NCI-H2196 (cell line): ENCODE data around the gene ABR.

Experiments used
- DNase-seq: peaks from one replicate; lab custom pipeline; 2025; ENCODE audit not compliant: unreplicated experiment; lab: John Stamatoyannopoulos, UW

The ABR gene

DNA sequence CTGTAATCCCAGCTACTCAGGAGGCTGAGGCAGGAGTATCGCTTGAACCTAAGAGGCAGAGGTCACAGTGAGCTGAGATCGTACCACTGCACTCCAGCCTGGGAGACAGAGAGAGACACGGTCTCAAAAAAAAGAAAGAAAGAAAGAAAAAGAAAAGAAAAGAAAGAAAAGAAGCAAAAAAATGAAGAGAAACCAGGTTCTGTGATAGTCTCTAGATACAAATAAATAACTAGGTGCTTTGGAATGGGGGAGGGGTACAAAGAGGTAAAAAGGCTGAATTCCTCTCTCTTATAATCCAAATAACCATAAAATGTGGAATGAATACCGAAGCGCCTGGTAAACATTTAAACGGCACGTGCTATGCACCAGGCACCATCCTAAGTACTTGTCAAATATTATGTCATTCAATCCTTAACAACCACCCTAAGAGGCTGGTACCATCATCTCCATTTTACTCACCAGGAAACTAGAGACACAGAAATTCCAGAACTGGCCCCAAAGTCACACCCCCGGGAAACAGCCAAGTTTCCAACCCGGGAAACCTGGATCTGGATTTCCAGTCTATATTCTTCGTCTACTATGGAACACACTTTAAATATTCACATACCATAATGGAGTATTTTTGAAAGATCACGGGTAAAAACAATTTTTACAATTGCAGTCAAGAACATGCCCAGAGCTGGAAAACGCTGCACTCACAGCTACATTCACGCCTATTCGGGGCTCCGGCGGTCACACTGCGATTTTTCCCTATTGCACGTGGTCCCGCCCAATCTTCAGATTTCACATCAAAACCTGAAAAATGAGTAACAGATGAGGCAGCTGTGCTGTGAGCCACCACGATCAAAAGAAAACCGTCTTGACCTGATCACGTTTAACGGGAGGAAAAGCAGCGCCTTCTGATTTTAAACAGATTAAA is 210.7 kb downstream of the ABR start:
- DNase-seq = no peak

DNA sequence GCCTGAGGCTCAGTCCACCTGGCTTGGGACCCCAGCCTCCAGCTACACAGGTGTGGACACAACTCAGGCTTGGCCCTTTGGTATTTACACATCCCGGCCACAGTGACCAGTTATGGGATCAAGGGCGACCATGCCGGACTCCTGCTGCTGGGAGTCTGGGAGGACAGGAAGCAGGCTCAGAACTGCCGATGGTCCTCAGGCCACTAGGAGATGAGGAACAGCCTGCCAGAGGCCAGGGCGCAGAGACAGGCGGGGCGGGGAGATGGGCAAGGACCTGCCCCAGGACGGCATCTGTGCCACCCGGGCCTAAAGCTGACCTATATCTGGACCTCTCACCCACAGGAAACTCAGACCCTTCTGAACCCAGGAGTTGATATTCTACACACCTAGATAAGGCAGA is 212.7 kb downstream of the ABR start:
- no peak for DNase-seq

DNA sequence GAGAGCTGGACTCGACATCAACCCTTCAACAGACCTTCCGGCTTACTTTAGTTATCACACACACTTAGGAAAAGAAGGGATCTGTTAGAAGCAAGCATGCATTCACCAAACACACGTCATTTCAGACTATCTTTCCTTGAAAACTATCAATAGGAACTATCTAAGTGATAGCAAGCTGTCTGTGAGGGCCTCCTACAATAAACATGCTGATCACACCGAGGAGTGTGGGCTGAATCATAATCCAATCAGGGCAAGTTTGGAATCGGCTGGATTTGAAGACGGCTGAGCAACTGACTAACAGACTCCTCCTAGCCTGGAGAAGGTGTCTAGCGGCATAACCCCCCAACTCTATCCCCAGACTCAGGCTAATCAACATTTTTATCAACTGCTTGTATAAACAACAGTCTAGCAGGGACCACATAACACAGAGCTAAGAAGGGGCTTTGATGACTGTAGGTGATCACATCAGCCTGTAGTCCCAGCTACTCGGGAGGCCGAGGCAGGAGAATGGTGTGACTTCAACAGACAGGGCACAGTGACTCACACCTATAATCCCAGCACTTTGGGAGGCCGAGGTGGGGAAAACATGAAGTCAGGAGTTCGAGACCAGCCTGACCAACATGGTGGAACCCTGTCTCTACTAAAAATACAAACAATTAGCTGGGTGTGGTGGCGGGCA is 214.3 kb downstream of the ABR start:
- no peak for DNase-seq

- DNase-seq = no peak
These were observed 214.9 kb downstream of the ABR start for GRCh38 chr17:964876-965275.

DNA sequence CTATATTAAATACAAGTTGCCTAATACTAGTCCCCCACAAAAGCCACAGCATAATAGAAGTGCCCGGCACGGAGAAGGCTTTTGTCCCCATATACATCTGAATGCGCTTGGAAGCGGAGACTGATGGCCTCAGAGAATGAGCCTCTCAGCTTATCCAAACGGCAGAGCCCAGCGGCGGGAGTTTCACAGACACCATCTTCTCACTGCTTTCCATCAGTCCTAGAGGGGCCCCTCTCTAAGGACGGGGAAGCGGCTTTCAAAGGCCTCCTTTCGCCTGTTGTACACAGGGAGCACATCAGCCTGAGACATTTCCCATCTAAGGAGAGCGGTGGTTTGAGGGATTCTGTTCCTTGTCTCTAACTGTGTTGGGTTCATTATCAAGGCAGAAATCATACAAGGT is 217.1 kb downstream of the ABR start:
- DNase-seq = no peak

- DNase-seq = no peak
These were observed 217.6 kb downstream of the ABR start for GRCh38 chr17:962166-962565.

DNA sequence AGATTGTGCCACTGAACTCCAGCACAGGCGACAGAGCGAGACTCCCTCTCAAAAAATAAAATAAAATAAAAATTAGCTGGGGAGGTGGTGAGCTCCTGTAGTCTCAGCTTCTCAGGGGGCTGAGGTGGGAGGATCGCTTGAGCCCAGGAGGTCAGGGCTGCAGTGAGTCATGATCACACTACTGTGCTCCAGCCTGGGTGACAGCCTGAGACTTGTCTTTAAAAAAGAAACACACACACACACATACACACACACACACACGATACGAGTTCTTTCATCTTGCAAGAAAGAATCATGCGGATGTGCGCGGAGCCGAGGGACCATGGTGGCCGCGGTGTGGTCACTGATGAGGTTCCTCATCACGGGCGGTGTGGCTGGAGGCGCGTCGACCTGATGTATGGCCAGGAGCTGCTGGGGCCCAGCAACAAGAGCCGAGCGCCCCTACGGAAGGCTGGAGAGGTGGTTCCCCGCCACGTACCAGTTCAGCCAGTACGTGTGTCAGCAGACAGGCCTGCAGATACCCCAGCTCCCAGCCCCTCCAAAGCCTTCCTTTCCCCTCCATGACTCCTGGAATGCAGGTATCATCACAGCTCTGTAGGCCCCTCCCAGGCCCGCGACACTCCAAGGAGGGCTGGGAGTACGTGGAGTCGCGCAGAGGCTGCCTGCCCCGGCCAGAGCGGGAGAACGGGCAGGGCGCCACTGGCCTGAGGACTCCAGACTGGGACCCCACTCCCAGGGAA is 220.9 kb downstream of the ABR start:
- DNase-seq = no peak

- DNase-seq = no peak
These were observed 221.8 kb downstream of the ABR start for GRCh38 chr17:957856-958421.

DNA sequence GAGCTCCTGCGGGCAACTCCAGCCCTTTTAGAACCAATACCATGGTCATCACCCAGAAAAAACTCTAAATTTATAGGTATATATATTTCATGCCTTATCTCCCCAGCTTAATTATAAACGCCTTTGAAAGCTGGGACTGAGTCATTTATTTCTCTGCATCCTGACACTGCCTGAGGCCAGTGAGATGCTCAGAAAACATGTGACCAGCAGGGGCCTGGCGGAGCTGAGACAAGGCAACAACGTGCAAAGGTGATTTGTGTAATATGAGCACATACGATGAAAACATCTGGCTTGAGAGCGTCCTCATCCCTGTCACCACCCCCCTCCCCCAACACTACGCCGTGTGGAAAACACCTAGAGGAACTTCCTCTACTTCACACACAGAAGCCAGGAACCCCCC is 222.9 kb downstream of the ABR start:
- DNase-seq = no peak

- DNase-seq = no peak
These were observed 225.2 kb downstream of the ABR start for GRCh38 chr17:954431-955164.

DNA sequence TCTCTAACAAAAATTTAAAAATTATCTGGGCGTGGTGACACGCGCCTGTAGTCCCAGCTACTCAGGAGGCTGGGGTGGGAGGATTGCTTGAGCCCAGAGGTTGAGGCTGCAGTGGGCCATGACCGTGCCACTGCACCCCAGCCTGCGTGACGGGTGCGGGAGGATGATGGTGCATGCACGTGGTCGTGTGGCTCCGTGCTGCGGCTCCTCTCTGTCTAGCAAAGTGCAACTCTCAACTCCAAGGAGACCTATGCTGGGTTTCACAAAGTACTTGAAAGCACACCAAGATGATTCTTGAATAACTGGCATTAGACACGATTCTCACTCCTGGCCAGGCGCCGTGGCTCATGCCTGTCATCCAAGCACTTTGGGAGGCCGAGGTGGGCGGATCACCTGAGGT is 226.0 kb downstream of the ABR start:
- no peak for DNase-seq
